ENCODE results near the gene GNAL. TPM values are rescaled to one million over a fixed set of nuclear protein-coding genes. Genes with fewer than 3 reads are reported as not detected.

Gene GNAL
- total RNA-seq, 1 donor from 2014 or later, result 4.5 TPM

DNA sequence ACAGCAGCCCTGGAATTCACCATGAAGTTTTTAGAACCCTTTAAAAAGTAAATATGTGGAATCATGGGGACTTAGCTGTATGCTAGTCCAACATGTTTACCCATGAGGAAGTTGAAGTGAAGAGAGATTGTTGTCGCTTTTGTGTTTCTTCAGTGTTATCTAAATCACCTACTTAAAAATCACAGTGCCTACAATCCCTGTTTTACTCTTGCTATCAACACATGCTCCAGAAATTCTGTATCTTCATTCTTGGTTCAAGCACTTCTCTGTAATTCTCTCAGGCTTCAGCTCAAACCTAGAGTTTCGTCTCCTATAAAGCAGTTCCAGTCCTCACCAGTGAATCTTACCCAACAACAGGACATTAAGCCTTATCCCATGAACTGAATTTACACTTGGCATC is 131.6 kb downstream of the GNAL start:
- peaks cover 3% of the 10 kb centered on the region for H3K4me1 Mint-ChIP-seq (ENCODE audit: low read depth, unreplicated experiment)
- Histone ChIP-seq H3K4me3 (ENCODE audit: insufficient read depth, low read depth, low read length) (no peak overlapping the region), H3K9ac (ENCODE audit: low read length) (no peak overlapping the region), H2AFZ (ENCODE audit: low read depth, low read length) (no peak overlapping the region), H3K4me1 (ENCODE audit: insufficient read depth, low read length) (no peaks in the 10 kb centered on the region), H3K79me2 (ENCODE audit: insufficient read depth, low read length) (no peaks in the 10 kb centered on the region), H3K36me3 (ENCODE audit: insufficient read depth, low read length) (no peaks in the 10 kb centered on the region), H3K27ac (ENCODE audit: low read depth, low read length) (no peak overlapping the region), H4K20me1 (ENCODE audit: insufficient read depth, low read length) (no peaks in the 10 kb centered on the region), H3K4me2 (ENCODE audit: low read length) (no peak overlapping the region), H3K27me3 (ENCODE audit: insufficient read depth, low read length) (no peaks in the 10 kb centered on the region), H3K9me3 (ENCODE audit: insufficient read depth, low read depth, low read length) (no peaks in the 10 kb centered on the region)
- peaks cover 2% of the 10 kb centered on the region for H3K9me3 Mint-ChIP-seq (ENCODE audit: unreplicated experiment)
- no peak for FAIRE-seq
- DNase-seq (ENCODE audit: low read depth), result no peak
- peaks cover 2% of the 10 kb centered on the region for H3K36me3 Mint-ChIP-seq (ENCODE audit: low read depth, unreplicated experiment)
- no peaks in the 10 kb centered on the region for H3K27me3 Mint-ChIP-seq (ENCODE audit: low read depth, unreplicated experiment)
- no peak for TF ChIP-seq EZH2 (IDR thresholded peaks at IDR 0.05; ENCODE audit: insufficient read depth, low read length)
- TF ChIP-seq, protein P1, sequence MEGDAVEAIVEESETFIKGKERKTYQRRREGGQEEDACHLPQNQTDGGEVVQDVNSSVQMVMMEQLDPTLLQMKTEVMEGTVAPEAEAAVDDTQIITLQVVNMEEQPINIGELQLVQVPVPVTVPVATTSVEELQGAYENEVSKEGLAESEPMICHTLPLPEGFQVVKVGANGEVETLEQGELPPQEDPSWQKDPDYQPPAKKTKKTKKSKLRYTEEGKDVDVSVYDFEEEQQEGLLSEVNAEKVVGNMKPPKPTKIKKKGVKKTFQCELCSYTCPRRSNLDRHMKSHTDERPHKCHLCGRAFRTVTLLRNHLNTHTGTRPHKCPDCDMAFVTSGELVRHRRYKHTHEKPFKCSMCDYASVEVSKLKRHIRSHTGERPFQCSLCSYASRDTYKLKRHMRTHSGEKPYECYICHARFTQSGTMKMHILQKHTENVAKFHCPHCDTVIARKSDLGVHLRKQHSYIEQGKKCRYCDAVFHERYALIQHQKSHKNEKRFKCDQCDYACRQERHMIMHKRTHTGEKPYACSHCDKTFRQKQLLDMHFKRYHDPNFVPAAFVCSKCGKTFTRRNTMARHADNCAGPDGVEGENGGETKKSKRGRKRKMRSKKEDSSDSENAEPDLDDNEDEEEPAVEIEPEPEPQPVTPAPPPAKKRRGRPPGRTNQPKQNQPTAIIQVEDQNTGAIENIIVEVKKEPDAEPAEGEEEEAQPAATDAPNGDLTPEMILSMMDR (IDR thresholded peaks at IDR 0.05; ENCODE audit: insufficient read depth, low read depth, low read length), result no peak
- H3K4me3 Mint-ChIP-seq (ENCODE audit: unreplicated experiment), result no peak overlapping the region
- H3K27ac Mint-ChIP-seq (ENCODE audit: unreplicated experiment), result no peak overlapping the region

DNA sequence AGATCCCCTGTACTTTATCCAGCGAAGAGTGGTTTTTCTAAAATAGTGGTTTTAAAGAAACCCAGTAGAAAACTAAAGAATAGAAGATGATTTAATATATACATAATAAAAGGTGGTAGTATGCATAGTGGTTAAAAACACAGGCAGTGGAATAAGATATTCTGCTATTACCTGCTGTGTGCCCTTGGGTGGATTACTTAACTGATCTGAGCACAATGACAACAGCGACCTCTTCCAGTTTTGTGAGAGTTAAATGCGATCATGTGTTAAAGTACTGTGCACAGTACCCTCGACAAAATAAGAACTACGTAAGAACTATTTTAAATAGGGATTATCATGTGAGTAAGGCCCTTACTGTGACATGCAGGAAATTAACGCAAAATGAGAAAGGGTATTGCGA is 132.1 kb downstream of the GNAL start:
- peaks cover 3% of the 10 kb centered on the region for H3K4me1 Mint-ChIP-seq (ENCODE audit: low read depth, unreplicated experiment)
- Histone ChIP-seq H3K36me3 (ENCODE audit: insufficient read depth, low read length) (no peaks in the 10 kb centered on the region), H3K4me2 (ENCODE audit: low read length) (no peak overlapping the region), H3K4me1 (ENCODE audit: insufficient read depth, low read length) (no peaks in the 10 kb centered on the region), H3K79me2 (ENCODE audit: insufficient read depth, low read length) (no peaks in the 10 kb centered on the region), H3K27me3 (ENCODE audit: insufficient read depth, low read length) (no peaks in the 10 kb centered on the region), H4K20me1 (ENCODE audit: insufficient read depth, low read length) (no peaks in the 10 kb centered on the region), H3K9me3 (ENCODE audit: insufficient read depth, low read depth, low read length) (no peaks in the 10 kb centered on the region), H3K9ac (ENCODE audit: low read length) (no peak overlapping the region), H3K27ac (ENCODE audit: low read depth, low read length) (no peak overlapping the region), H2AFZ (ENCODE audit: low read depth, low read length) (no peak overlapping the region), H3K4me3 (ENCODE audit: insufficient read depth, low read depth, low read length) (no peak overlapping the region)
- FAIRE-seq, result no peak
- H3K27ac Mint-ChIP-seq (ENCODE audit: unreplicated experiment), result no peak overlapping the region
- no peak for DNase-seq (ENCODE audit: low read depth)
- TF ChIP-seq EZH2 (IDR thresholded peaks at IDR 0.05; ENCODE audit: insufficient read depth, low read length), result no peak
- TF ChIP-seq, protein P1 (IDR thresholded peaks at IDR 0.05; ENCODE audit: insufficient read depth, low read depth, low read length), result no peak
- peaks cover 2% of the 10 kb centered on the region for H3K36me3 Mint-ChIP-seq (ENCODE audit: low read depth, unreplicated experiment)
- H3K9me3 Mint-ChIP-seq (ENCODE audit: unreplicated experiment), result peaks cover 2% of the 10 kb centered on the region
- H3K4me3 Mint-ChIP-seq (ENCODE audit: unreplicated experiment), result no peak overlapping the region
- H3K27me3 Mint-ChIP-seq (ENCODE audit: low read depth, unreplicated experiment), result no peaks in the 10 kb centered on the region

DNA sequence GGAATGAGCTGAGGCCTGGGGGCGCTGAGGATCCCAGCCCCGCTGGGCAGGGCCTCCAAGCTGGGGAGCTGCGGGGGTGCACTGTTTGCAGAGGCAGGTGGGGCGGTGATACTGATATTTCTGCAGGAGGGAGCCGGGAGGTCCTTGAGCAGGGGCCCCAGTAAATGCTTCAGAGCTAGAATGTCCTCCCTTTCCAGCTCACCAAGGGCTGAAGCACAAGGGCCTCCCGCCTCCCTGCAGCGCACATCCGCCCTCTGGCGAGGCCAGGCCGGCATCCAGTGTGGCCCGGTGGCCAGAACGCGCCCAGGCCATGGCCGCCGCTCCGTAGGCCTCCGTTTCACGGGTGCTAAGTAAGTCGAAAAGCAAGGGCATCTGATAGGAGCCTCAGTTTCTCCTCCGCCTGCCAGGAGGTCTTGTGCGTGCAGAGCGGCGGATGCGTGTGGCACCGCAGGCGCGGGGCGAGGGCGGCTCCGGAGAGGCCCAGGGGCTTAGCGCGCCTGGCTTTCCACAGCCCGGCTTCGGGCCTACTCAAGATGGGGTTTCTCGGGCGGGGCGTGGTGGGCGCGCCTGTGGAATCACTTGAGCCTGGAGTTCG is 132.7 kb downstream of the GNAL start:
- Histone ChIP-seq H3K79me2 (ENCODE audit: insufficient read depth, low read length) (no peaks in the 10 kb centered on the region), H3K36me3 (ENCODE audit: insufficient read depth, low read length) (no peaks in the 10 kb centered on the region), H3K4me1 (ENCODE audit: insufficient read depth, low read length) (no peaks in the 10 kb centered on the region), H3K27ac (ENCODE audit: low read depth, low read length) (no peak overlapping the region), H3K4me3 (ENCODE audit: insufficient read depth, low read depth, low read length) (no peak overlapping the region), H3K4me2 (ENCODE audit: low read length) (no peak overlapping the region), H2AFZ (ENCODE audit: low read depth, low read length) (no peak overlapping the region), H3K27me3 (ENCODE audit: insufficient read depth, low read length) (no peaks in the 10 kb centered on the region), H3K9ac (ENCODE audit: low read length) (no peak overlapping the region), H3K9me3 (ENCODE audit: insufficient read depth, low read depth, low read length) (no peaks in the 10 kb centered on the region), H4K20me1 (ENCODE audit: insufficient read depth, low read length) (no peaks in the 10 kb centered on the region)
- peaks cover 3% of the 10 kb centered on the region for H3K4me1 Mint-ChIP-seq (ENCODE audit: low read depth, unreplicated experiment)
- H3K4me3 Mint-ChIP-seq (ENCODE audit: unreplicated experiment), result no peak overlapping the region
- FAIRE-seq, result no peak
- no peak for DNase-seq (ENCODE audit: low read depth)
- H3K27ac Mint-ChIP-seq (ENCODE audit: unreplicated experiment), result no peak overlapping the region
- TF ChIP-seq, protein P1 (IDR thresholded peaks at IDR 0.05; ENCODE audit: insufficient read depth, low read depth, low read length), result no peak
- TF ChIP-seq EZH2 (IDR thresholded peaks at IDR 0.05; ENCODE audit: insufficient read depth, low read length), result no peak
- peaks cover 2% of the 10 kb centered on the region for H3K9me3 Mint-ChIP-seq (ENCODE audit: unreplicated experiment)
- no peaks in the 10 kb centered on the region for H3K27me3 Mint-ChIP-seq (ENCODE audit: low read depth, unreplicated experiment)
- H3K36me3 Mint-ChIP-seq (ENCODE audit: low read depth, unreplicated experiment), result peaks cover 2% of the 10 kb centered on the region
